Ovary (tissue), 9 donors: ENCODE results near the gene FRYL. TPM values are rescaled to one million over a fixed set of nuclear protein-coding genes. Genes with fewer than 3 reads are reported as not detected.

ENCODE experiments used
- DNase-seq, 5 donors: peaks; one replicate each; pipeline ENCODE4 v3.0.0-alpha.2; 2019 to 2020
- H3K27ac ChIP-seq, 2 donors: fragments of 200-600 bp; one replicate each; pipeline versions ENCODE4 v1.5.1 to v1.8.0; 2019 to 2022
- H3K27me3 ChIP-seq: fragments of 200-600 bp; one replicate; pipeline ENCODE4 v1.8.0; 2022
- H3K36me3 ChIP-seq: fragments of 200-600 bp; sonication (generic); one replicate; pipeline ENCODE4 v1.5.1; 2019
- H3K4me1 ChIP-seq: one replicate; pipeline ENCODE4 v1.8.1; 2013; ENCODE audit warnings: mild to moderate bottlenecking, moderate library complexity; ENCODE audit not compliant: insufficient read depth
- H3K4me3 ChIP-seq: fragments of 200-600 bp; sonication (generic); one replicate; pipeline ENCODE4 v1.5.1; 2017
- H3K9me3 ChIP-seq, 2 donors: fragments of 200-600 bp in 1 of 2; sonication (generic) in 1 of 2; one replicate each; pipeline versions ENCODE4 v1.5.1 to v1.8.1; 2013 to 2019; ENCODE audit warnings: mild to moderate bottlenecking in 1 of 2, moderate library complexity in 1 of 2
- CTCF ChIP-seq, 3 donors: fragments of 450-650 bp in 2 of 3; fragments of 200-600 bp in 1 of 3; IDR thresholded peaks; one replicate each; pipeline versions ENCODE4 v1.5.1 to v1.8.0; 2016 to 2022; ENCODE audit warnings: antibody characterized with exemption in 3 of 3, mild to moderate bottlenecking in 1 of 3
- EP300 ChIP-seq: sonication (generic); formaldehyde crosslinking; IDR thresholded peaks from one replicate; pipeline ENCODE4 v1.6.1; 2017; ENCODE audit warnings: antibody characterized with exemption
- POLR2A ChIP-seq: fragments of 450-650 bp; IDR thresholded peaks from one replicate; pipeline ENCODE4 v1.6.1; 2017; ENCODE audit warnings: antibody characterized with exemption, mild to moderate bottlenecking, moderate library complexity
- WGBS, 3 donors: extraction: QIAGEN DNeasy Blood & Tissue Kit in 1 of 3; methylation state at CpG; one replicate each; pipeline versions ENCODE4 v1.1.5 to v1.1.7; 2013 to 2017; 5-methylcytosine and 5-hydroxymethylcytosine counted together
- intact Hi-C, 4 donors: fragments of 100-400 bp; cut with DNase I; formaldehyde crosslinking; loops; one replicate each; pipeline versions ENCODE4 v1.11.0 to v1.15.1; 2022 to 2023
- polyA plus RNA-seq, 2 donors: library from polyadenylated mRNA; stranded (reverse); fragments of 200-250 nt in 1 of 2; fragments of 350-450 nt in 1 of 2; fragmentation: Illumina TruSeq in 1 of 2; extraction: RNeasy Lipid Tissue Mini Kit (QIAGEN cat#74804) in 1 of 2; gene quantifications; one replicate each; pipeline ENCODE4 v1.2.3, GENCODE V29; 2013 to 2014
- total RNA-seq, 7 donors: library from RNA; depleted of rRNA in 2 of 7; stranded (reverse); fragments of >200 nt in 2 of 7; fragmentation: NEBNext Ultra II Directional in 3 of 7; extraction: Animal tissue kit (Norgen Biotek cat#: 25700) in 3 of 7; gene quantifications; one replicate each; pipeline versions ENCODE4 v1.1.0 to v1.2.4, GENCODE V29; 2016 to 2023
- donor health status: DM: no; HTN: no; CAD: no; lungs with moderate emphysema.
- donor health status: DM: no; HTN: no; CAD: no.
- donor health status: Bipolar disorder and iron deficiency.
- donor health status: DM: yes; HTN: yes; CAD: no.
- donor health status: DM: no; HTN: no; CAD: no.
- donor health status: DM: yes; HTN: yes; CAD: no.

Gene FRYL
- total and polyA plus RNA-seq, 9 donors, result 10.7 to 46.0 (median 35.2) TPM

- no peak overlapping the region for H3K27ac ChIP-seq
- intact Hi-C loops, result no loop called here
- H3K4me3 ChIP-seq, result no peak overlapping the region
- H3K27me3 ChIP-seq, result no peaks in the 10 kb centered on the region
- WGBS, 3 donors, result 89 to 95% (median 95%) methylated on average over 2 of the region's 2 CpGs
- no peaks in the 10 kb centered on the region for H3K9me3 ChIP-seq
- no peaks in the 10 kb centered on the region for H3K4me1 ChIP-seq
- H3K36me3 ChIP-seq, result no peaks in the 10 kb centered on the region
- DNase-seq, result no peak
- TF ChIP-seq CTCF (IDR thresholded peaks at IDR 0.05), result no peak
- no peak for TF ChIP-seq POLR2A
- no peak for TF ChIP-seq EP300
These were observed 88.0 kb downstream of the FRYL start for GRCh38 chr4:48692044-48692443.

GRCh38 chr4:48688953-48689352, 91.1 kb downstream of the FRYL start:
- no peak overlapping the region for H3K4me3 ChIP-seq
- 94 to 100% (median 97%) methylated on average over 1 of the region's 1 CpG for WGBS, 3 donors
- DNase-seq, result no peak
- H3K9me3 ChIP-seq, result no peaks in the 10 kb centered on the region
- H3K27me3 ChIP-seq, result no peaks in the 10 kb centered on the region
- no peaks in the 10 kb centered on the region for H3K4me1 ChIP-seq
- intact Hi-C loops, result no loop called here
- TF ChIP-seq EP300, result no peak
- no peak for TF ChIP-seq CTCF (IDR thresholded peaks at IDR 0.05)
- TF ChIP-seq POLR2A, result no peak
- no peak overlapping the region for H3K27ac ChIP-seq
- H3K36me3 ChIP-seq, result no peaks in the 10 kb centered on the region

GRCh38 chr4:48687313-48688051, 92.6 kb downstream of the FRYL start:
- WGBS, 3 donors, result 69 to 82% (median 74%) methylated on average over 10 of the region's 10 CpGs
- Histone ChIP-seq H3K27ac (no peak overlapping the region), H3K36me3 (no peaks in the 10 kb centered on the region), H3K4me1 (no peaks in the 10 kb centered on the region), H3K4me3 (no peak overlapping the region), H3K9me3 (no peaks in the 10 kb centered on the region), H3K27me3 (no peaks in the 10 kb centered on the region)
- no peak for DNase-seq
- intact Hi-C loops, result no loop called here
- TF ChIP-seq EP300, result no peak
- no peak for TF ChIP-seq CTCF (IDR thresholded peaks at IDR 0.05)
- no peak for TF ChIP-seq POLR2A

GRCh38 chr4:48686369-48686768, 93.7 kb downstream of the FRYL start:
- H3K4me3 ChIP-seq, result no peak overlapping the region
- no peaks in the 10 kb centered on the region for H3K4me1 ChIP-seq
- H3K9me3 ChIP-seq, result no peaks in the 10 kb centered on the region
- TF ChIP-seq CTCF (IDR thresholded peaks at IDR 0.05) (no peak), POLR2A (no peak), EP300 (no peak)
- WGBS, 3 donors, result 92 to 95% (median 93%) methylated on average over 3 of the region's 3 CpGs
- no peaks in the 10 kb centered on the region for H3K36me3 ChIP-seq
- intact Hi-C loops, result no loop called here
- no peaks in the 10 kb centered on the region for H3K27me3 ChIP-seq
- DNase-seq, result no peak
- no peak overlapping the region for H3K27ac ChIP-seq
